HG03139 (cell line): ENCODE measurements around the gene VRK1.

Experiments used
- ATAC-seq: cut with Tn5 transposase; IDR thresholded peaks from one replicate; pipeline ENCODE4 v1.9.1; 2021; ENCODE audit not compliant: unreplicated experiment

Gene VRK1

GRCh38 chr14:96823652-96824051 lies 26.5 kb downstream of the VRK1 start:
- no peak for ATAC-seq

- no peak for ATAC-seq
Observed at GRCh38 chr14:96824283-96824682, 27.1 kb downstream of the VRK1 start.

- no peak for ATAC-seq
Observed at GRCh38 chr14:96826818-96827217, 29.6 kb downstream of the VRK1 start.

- ATAC-seq = no peak
Observed at GRCh38 chr14:96827290-96827689, 30.1 kb downstream of the VRK1 start.

- no peak for ATAC-seq
Observed at GRCh38 chr14:96829791-96830190, 32.6 kb downstream of the VRK1 start.

- ATAC-seq = no peak
Observed at GRCh38 chr14:96830946-96831345, 33.8 kb downstream of the VRK1 start.

- no peak for ATAC-seq
Observed at GRCh38 chr14:96832351-96832750, 35.2 kb downstream of the VRK1 start.

GRCh38 chr14:96838449-96838848 lies 41.3 kb downstream of the VRK1 start:
- no peak for ATAC-seq

GRCh38 chr14:96839251-96839650 lies 42.1 kb downstream of the VRK1 start:
- ATAC-seq = no peak

GRCh38 chr14:96843137-96843536 lies 46.0 kb downstream of the VRK1 start:
- ATAC-seq = no peak

GRCh38 chr14:96844857-96845570 lies 47.8 kb downstream of the VRK1 start:
- no peak for ATAC-seq

GRCh38 chr14:96847451-96847850 lies 50.3 kb downstream of the VRK1 start:
- no peak for ATAC-seq

- ATAC-seq = no peak
Observed at GRCh38 chr14:96848011-96848410, 50.8 kb downstream of the VRK1 start.

GRCh38 chr14:96849733-96850132 lies 52.6 kb downstream of the VRK1 start:
- ATAC-seq = no peak

- ATAC-seq = no peak
Observed at GRCh38 chr14:96851694-96852381, 54.7 kb downstream of the VRK1 start.

- ATAC-seq = no peak
Observed at GRCh38 chr14:96852823-96853422, 55.7 kb downstream of the VRK1 start.

- ATAC-seq = no peak
Observed at GRCh38 chr14:96858643-96859042, 61.5 kb downstream of the VRK1 start.

- no peak for ATAC-seq
Observed at GRCh38 chr14:96861568-96862310, 64.6 kb downstream of the VRK1 start.

GRCh38 chr14:96863327-96863985 lies 66.3 kb downstream of the VRK1 start:
- no peak for ATAC-seq

- ATAC-seq = no peak
Observed at GRCh38 chr14:96863986-96864330, 66.8 kb downstream of the VRK1 start.

GRCh38 chr14:96867634-96868033 lies 70.5 kb downstream of the VRK1 start:
- no peak for ATAC-seq
